Activated naive CD4-positive, alpha-beta T cell treated with anti-CD3 and anti-CD28 coated beads for 36 hours (primary cell): ENCODE data around the gene CORO7. TPM values are rescaled to one million over a fixed set of nuclear protein-coding genes. Genes with fewer than 3 reads are reported as not detected.

Experiments
- CTCF ChIA-PET: fragments of 350-600 bp; sonication (Branson Sonifier 250); formaldehyde crosslinking; loops from one replicate; lab custom pipeline; 2021; ENCODE audit warnings: antibody characterized with exemption; lab: Charles Lee
- DNase-seq: peaks from one replicate; pipeline ENCODE4 v3.0.0-alpha.2; 2020
- H3K27ac Mint-ChIP-seq: one replicate; pipeline ENCODE4 v1.8.0; 2021; ENCODE audit warnings: mild to moderate bottlenecking, mixed read lengths
- H3K27me3 Mint-ChIP-seq: one replicate; pipeline ENCODE4 v1.8.0; 2021; ENCODE audit warnings: low read depth, mixed read lengths
- H3K36me3 Mint-ChIP-seq: one replicate; pipeline ENCODE4 v1.8.0; 2021; ENCODE audit warnings: low read depth, mixed read lengths
- H3K4me1 Mint-ChIP-seq: one replicate; pipeline ENCODE4 v1.8.0; 2021; ENCODE audit warnings: low read depth, mixed read lengths
- H3K4me3 Mint-ChIP-seq: one replicate; pipeline ENCODE4 v1.8.0; 2021; ENCODE audit warnings: mild to moderate bottlenecking, moderate library complexity, mixed read lengths
- H3K9me3 Mint-ChIP-seq: one replicate; pipeline ENCODE4 v1.8.0; 2021; ENCODE audit warnings: mixed read lengths
- intact Hi-C: fragments of 100-400 bp; cut with micrococcal nuclease; formaldehyde crosslinking; loops from one replicate; pipeline ENCODE4 v1.15.1; 2023
- total RNA-seq, 2 experiments: library from RNA; stranded (reverse); gene quantifications; one replicate each; pipeline ENCODE4 v1.2.3, GENCODE V29; 2021

The CORO7 gene
- total RNA-seq, 2 experiments from 2014 or later: 39.7 to 43.3 TPM

DNA sequence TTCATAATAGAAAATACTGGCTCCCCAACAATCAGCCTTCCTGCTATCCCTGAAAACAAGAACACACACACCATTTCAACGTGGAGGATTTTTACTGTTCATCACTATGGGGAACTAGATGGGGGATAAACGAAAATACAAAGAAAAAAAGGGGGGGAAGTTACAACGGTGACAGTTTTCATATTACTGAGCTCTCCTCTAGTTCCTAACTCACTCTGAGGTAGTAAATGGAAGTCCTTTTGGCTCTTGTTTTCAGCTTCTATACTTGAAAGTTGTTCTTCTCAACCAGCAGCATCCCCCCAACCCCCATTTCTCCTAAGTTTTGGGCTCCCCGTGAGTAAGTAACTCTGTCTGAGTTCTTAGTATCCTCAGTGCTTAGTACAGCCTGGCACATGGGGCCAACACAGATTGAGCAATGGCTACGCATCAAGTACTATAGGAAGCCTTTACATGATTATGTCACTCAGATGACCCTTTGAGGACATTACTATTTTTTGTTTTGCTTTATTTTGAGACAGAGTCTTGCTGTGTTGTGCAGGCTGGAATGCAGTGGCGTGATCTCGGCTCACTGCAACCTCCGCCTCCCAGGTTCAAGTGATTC is 4.2 kb upstream of the CORO7 start:
- Mint-ChIP-seq H3K9me3 (no peaks in the 10 kb centered on the region), H3K4me1 (peaks cover 12% of the 10 kb centered on the region), H3K4me3 (no peak overlapping the region), H3K36me3 (peaks cover 2% of the 10 kb centered on the region), H3K27me3 (no peaks in the 10 kb centered on the region), H3K27ac (no peak overlapping the region)
- intact Hi-C loops: no loop called here
- CTCF ChIA-PET: no interaction called here
- no peak for DNase-seq

DNA sequence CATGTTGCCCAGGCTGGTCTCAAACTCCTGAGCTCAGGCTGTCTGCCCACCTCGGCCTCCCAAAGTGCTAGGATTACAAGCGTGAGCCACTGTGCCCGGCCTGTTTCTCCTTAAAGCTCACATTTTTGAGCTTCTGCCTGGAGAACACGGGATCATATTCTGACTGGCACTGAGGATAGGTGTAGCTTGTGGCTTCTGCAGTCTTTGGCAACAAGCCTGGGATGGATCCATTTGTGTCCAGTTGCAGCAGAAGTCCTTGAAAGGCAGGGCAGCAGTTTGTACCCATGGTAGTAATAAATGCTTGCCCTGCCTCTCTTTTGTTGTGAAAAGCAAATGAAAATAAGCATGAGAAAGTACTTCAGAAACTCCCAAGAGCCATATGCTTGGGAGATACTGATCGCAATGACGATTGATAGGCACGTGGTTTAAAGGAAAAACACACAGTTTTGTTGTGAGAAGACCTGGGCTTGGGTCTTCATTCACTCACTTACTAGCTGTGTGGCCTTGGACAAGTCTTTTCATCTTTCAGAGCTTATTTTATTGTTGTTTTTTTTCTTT is 3.1 kb upstream of the CORO7 start:
- intact Hi-C loops: loop anchor here (5.0 kb wide), 1 partner anchor 537 kb away; the partner anchor contains the start of gene CREBBP
- Mint-ChIP-seq H3K4me3 (no peak overlapping the region), H3K27ac (no peak overlapping the region), H3K9me3 (no peaks in the 10 kb centered on the region), H3K4me1 (peaks cover 20% of the 10 kb centered on the region), H3K36me3 (no peaks in the 10 kb centered on the region), H3K27me3 (no peaks in the 10 kb centered on the region)
- DNase-seq: no peak
- CTCF ChIA-PET: no interaction called here

DNA sequence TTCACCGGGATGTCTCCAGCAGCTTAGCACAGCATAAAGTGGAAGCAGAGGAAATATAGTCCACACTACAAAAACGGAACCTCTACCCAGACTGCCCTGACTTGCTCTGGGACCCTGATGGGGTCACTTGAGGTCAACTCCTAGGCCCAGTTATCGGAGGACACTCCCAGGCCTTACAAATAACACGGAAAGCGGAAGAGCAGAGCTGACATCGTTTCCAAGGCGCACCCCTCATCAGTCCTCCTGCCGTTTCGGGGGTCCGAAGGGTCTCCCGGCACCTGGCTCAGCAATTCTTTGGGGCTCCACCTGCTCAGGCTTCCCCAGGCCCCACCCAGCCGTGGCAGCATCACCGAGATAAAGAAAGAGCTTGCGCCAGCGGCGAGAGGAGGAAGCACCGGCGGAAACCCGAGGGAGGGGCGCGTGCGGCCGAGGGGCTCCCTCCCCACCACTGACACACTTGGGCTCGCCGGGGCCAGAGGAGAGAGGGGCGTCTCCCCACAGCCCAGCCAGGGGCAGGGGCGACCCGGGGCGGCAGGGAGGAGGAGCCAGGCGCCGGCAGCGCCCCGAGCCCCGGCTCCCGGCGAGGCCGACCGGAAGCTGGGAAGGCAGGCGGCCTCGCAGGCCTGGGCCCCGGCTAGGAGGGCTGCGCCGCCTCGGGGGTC is 727 bp downstream of the CORO7 start:
- intact Hi-C loops: loop anchor here (1.0 to 5.0 kb wide), 3 partner anchors 61 to 533 kb away; partner anchors contain the start of genes CREBBP, HMOX2 and MGRN1
- CTCF ChIA-PET: interaction anchor here (0.7 to 4.6 kb wide), 2 partner anchors 12 to 162 kb away, joined by 3 to 32 read pairs; no protein-coding TSS in a partner anchor
- Mint-ChIP-seq H3K27ac (peak overlapping the region; percentile 89), H3K4me1 (peaks cover 36% of the 10 kb centered on the region), H3K4me3 (peak overlapping the region; percentile 89), H3K36me3 (peaks cover 6% of the 10 kb centered on the region), H3K9me3 (no peaks in the 10 kb centered on the region), H3K27me3 (no peaks in the 10 kb centered on the region)
- DNase-seq: peak; percentile 65

DNA sequence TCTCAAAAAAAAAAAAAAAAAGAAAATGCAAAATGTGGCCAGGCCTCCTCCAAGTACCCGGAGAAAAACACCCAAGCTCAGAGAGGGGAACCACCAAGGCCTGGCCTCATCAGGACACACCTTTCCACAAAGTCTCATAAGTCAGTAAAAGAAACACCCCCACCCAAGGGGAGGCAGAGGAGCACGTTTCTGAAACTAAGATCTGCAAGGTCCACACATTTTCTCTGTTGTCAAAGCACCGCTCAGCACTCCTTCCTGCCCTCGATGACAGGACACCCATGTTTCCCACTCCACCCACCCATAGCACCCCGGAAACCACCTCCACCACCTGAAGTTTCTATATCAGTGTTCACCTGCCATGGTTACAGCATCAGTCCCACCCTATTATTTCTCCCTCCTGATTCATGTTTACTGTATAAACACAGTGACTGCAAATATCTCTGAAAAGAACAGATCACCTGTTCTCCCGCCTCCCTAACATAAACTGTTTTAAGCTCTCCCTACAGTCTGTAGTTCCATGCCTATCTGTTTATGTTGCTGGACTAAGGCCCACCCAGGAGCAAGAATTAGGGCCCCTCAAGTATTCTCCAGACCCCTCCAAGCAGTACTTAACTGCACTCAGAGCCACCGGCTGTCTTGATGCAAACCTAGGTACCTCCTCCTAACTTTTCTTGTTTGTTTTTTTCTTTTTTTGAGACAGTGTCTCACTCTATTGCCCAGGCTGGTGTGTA is 2.0 kb downstream of the CORO7 start:
- intact Hi-C loops: loop anchor here (1.0 to 5.0 kb wide), 7 partner anchors 11 to 210 kb away; partner anchors contain the start of genes CDIP1, DNAJA3, MGRN1 and PAM16
- DNase-seq: peak; percentile 94
- no peaks in the 10 kb centered on the region for H3K27me3 Mint-ChIP-seq
- no peaks in the 10 kb centered on the region for H3K9me3 Mint-ChIP-seq
- peaks cover 38% of the 10 kb centered on the region for H3K4me1 Mint-ChIP-seq
- H3K36me3 Mint-ChIP-seq: peaks cover 6% of the 10 kb centered on the region
- H3K27ac Mint-ChIP-seq: peak overlapping the region; percentile 89
- CTCF ChIA-PET: interaction anchor here (0.6 to 4.6 kb wide), 3 partner anchors 10 to 237 kb away, joined by 3 to 32 read pairs (median 4); no protein-coding TSS in a partner anchor
- H3K4me3 Mint-ChIP-seq: peak overlapping the region; percentile 89

DNA sequence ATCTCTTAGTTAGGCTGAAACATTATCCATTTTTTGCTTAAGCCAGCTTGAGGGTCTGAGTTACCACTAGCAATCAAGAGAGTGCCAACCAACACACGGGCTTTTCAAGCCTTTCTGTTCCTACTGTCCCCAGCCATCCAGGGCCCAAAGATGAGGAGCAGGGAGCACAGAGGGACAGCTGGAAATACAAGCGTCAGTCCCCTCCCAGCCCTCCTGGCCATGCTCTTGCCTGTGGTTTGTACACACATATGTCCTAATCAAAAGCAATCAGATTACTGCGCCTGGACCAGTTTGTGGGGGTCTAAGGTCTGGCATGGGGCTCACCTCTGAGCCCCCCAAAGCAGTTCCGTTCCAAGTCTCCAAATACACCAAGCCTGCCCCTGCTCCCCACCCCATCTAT is 3.5 kb downstream of the CORO7 start:
- CTCF ChIA-PET: interaction anchor here (1.0 to 4.6 kb wide), 2 partner anchors 9 to 13 kb away, joined by 3 to 32 read pairs; partner anchors contain the start of gene DNAJA3
- Mint-ChIP-seq H3K4me3 (no peak overlapping the region), H3K36me3 (peaks cover 6% of the 10 kb centered on the region), H3K27ac (no peak overlapping the region), H3K4me1 (peaks cover 38% of the 10 kb centered on the region), H3K9me3 (no peaks in the 10 kb centered on the region), H3K27me3 (no peaks in the 10 kb centered on the region)
- intact Hi-C loops: loop anchor here (5.0 kb wide), 2 partner anchors 124 to 141 kb away; partner anchors contain the start of genes CDIP1 and TFAP4
- DNase-seq: no peak

DNA sequence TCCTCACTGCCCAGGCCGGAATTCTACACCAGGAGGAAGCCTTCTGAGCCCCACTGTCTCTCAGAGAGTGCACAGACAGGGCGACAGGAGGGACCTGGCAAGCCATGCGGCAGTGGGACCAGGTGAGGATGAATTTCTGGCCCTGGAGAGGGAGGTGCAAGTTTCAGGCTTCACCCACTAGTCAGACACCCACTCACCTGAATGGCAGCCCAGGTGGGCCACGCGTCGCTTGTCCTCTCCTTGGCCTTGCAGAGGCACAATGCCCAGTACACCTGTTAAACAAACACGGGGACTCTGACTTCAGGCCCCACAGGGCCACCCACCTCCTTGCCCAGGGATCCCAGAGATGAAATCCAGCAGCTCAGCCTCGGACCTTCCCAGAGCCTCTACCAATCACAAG is 4.2 kb downstream of the CORO7 start:
- intact Hi-C loops: loop anchor here (5.0 kb wide), 2 partner anchors 125 to 140 kb away; partner anchors contain the start of genes CDIP1 and TFAP4
- no peak for DNase-seq
- CTCF ChIA-PET: interaction anchor here (1.0 to 4.6 kb wide), 2 partner anchors 8 to 14 kb away, joined by 3 to 32 read pairs; partner anchors contain the start of gene DNAJA3

DNA sequence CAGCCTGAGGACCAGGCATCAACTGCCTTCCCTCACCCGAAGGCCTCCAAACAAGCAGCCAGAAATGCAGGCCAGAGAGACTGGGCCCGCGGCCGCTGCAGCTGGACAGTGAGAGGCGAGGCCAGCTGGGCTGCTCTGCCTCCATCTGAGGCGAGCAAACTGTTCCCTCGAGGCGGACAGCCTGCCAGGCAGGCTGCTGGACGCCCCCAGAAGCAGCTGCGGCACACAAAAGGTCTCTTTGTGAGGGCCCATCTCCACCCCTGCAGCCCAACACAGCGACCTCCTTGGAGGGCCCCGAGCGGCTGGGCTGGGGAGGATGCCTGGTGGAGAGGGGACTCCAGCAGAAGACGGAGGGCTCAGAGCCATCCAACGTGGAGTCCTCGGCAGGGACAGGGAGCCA is 4.7 kb downstream of the CORO7 start:
- H3K36me3 Mint-ChIP-seq: peaks cover 6% of the 10 kb centered on the region
- no peak for DNase-seq
- no peak overlapping the region for H3K4me3 Mint-ChIP-seq
- intact Hi-C loops: loop anchor here (5.0 kb wide), 2 partner anchors 126 to 139 kb away; partner anchors contain the start of genes CDIP1 and TFAP4
- H3K4me1 Mint-ChIP-seq: peaks cover 35% of the 10 kb centered on the region
- H3K9me3 Mint-ChIP-seq: no peaks in the 10 kb centered on the region
- no peak overlapping the region for H3K27ac Mint-ChIP-seq
- CTCF ChIA-PET: interaction anchor here (1.0 to 4.6 kb wide), 3 partner anchors 8 to 14 kb away, joined by 3 to 32 read pairs (median 3); partner anchors contain the start of gene DNAJA3
- no peaks in the 10 kb centered on the region for H3K27me3 Mint-ChIP-seq

More for the DNA sequence above, 4.2 kb downstream of the CORO7 start:
- H3K36me3 Mint-ChIP-seq: peaks cover 6% of the 10 kb centered on the region
- no peak overlapping the region for H3K4me3 Mint-ChIP-seq
- H3K27ac Mint-ChIP-seq: no peak overlapping the region
- no peaks in the 10 kb centered on the region for H3K27me3 Mint-ChIP-seq
- H3K9me3 Mint-ChIP-seq: no peaks in the 10 kb centered on the region
- peaks cover 38% of the 10 kb centered on the region for H3K4me1 Mint-ChIP-seq

DNA sequence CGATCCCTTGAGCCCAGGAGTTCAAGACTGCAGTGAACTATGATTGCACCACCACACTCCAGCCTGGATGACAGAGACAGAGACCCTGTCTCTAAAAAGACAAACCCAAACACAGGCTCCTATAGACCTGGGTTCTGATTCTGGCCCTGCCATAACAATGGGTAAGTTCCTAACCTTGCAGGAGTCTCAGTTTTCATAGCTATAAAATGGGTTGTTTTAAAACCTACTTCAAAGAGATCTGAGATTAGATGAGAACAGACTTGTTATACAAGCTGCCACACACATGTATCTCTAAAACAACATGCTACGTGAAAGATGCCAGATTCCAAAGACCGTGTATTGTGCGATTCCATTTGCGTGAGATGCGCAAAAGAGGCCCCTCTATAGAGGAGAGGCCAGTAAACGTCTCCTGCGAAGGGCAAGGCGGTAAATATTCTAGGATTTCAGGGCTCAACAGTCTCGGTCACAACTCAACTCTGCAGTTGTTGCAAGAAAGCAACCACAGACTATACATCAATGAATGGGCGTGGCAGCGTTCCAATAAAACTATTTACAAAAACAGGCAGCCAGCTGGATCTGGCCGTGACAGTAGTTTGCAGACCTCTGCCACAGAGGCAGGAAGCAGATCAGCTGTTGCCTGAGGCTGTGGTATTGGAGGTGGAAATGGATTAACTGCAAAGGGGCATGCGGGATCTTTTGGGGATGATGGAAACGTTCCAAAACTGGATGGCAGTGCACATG is 5.9 kb downstream of the CORO7 start:
- Mint-ChIP-seq H3K27ac (no peak overlapping the region), H3K36me3 (peaks cover 6% of the 10 kb centered on the region), H3K4me3 (no peak overlapping the region), H3K27me3 (no peaks in the 10 kb centered on the region), H3K4me1 (peaks cover 32% of the 10 kb centered on the region), H3K9me3 (no peaks in the 10 kb centered on the region)
- CTCF ChIA-PET: interaction anchor here (1.0 to 1.1 kb wide), 2 partner anchors 8 to 121 kb away, joined by 3 read pairs; no protein-coding TSS in a partner anchor
- DNase-seq: no peak
- intact Hi-C loops: loop anchor here (5.0 kb wide), 2 partner anchors 127 to 138 kb away; partner anchors contain the start of genes CDIP1 and TFAP4

DNA sequence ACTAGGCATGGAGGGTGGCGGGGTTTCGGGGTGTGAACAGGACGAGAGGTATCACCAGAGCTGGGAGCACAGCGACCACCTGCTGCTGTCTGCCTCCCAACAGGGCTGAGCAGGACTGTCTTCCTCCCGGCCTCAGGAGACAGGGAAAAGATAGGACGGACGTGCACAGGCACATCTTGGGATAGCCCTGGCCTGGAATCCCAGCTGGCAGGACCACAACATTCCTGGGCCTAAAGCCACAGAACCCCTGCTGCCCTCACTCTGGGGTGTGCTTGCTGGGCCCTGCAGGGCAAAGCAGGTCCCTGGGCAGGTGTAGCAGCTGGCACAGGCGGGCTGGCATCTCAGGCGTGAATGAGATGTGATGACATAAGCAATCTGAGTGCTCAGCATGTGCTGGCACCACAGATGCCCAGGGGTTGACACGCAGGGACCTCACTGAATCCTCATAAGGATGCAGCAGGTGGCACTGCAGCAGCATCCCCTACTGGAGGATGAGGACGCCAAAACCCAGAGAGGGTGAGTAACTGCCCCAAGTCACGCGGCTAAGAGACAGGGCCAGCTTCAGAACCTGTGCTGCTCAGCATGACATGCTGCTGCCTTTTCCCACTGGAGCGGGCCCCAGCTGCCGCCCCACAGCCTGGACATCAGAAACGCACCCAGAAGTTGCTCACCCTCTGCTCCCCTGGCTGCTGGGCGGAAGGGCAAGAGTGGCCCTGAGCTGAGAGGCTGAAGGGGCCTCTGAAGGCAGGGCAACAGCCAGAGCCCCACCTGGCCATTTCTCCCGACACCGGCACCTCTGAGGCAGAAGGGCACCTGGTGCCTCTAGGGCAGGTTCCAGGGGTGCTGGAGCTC is 7.1 kb downstream of the CORO7 start:
- peak; percentile 25 for DNase-seq
- Mint-ChIP-seq H3K9me3 (no peaks in the 10 kb centered on the region), H3K27me3 (no peaks in the 10 kb centered on the region), H3K36me3 (peaks cover 10% of the 10 kb centered on the region), H3K27ac (no peak overlapping the region), H3K4me1 (peaks cover 21% of the 10 kb centered on the region), H3K4me3 (no peak overlapping the region)
- CTCF ChIA-PET: no interaction called here
- intact Hi-C loops: no loop called here

DNA sequence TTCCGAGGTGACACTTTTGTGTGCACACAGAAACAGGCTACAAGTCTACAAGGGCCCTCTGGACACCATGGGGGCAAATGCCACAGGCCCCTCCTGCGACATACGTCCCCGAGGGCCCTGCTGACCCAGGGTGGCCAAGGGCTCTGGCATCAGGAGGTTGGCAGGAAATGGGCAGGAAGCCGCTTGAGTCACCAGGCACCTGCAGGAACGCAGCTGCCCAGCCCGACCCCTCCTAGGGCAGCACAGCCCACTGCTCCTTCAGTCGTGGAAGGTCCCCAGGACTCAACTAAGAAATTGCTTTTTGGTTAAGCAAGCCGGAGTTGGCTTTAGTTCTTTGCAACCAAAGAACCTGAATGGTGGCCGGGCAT is 8.1 kb downstream of the CORO7 start:
- intact Hi-C loops: no loop called here
- no peaks in the 10 kb centered on the region for H3K9me3 Mint-ChIP-seq
- no peak overlapping the region for H3K4me3 Mint-ChIP-seq
- H3K4me1 Mint-ChIP-seq: peaks cover 13% of the 10 kb centered on the region
- H3K36me3 Mint-ChIP-seq: peaks cover 9% of the 10 kb centered on the region
- H3K27ac Mint-ChIP-seq: no peak overlapping the region
- no peak for DNase-seq
- CTCF ChIA-PET: interaction anchor here (0.6 kb wide), 1 partner anchor 119 kb away, joined by 5 read pairs; no protein-coding TSS in a partner anchor
- no peaks in the 10 kb centered on the region for H3K27me3 Mint-ChIP-seq
